GM23338 (cell line): ENCODE results near the gene POSTN. TPM values are rescaled to one million over a fixed set of nuclear protein-coding genes. Genes with fewer than 3 reads are reported as not detected.

Experiments
- ATAC-seq: fragments of 200-7000 bp; cut with Tn5 transposase; 3 replicates; pipeline ENCODE4 v1.9.1; 2020
- DNase-seq: peaks from one replicate; pipeline ENCODE4 v3.0.0-alpha.2; 2015; ENCODE audit warnings: low spot score
- H2AFZ ChIP-seq: fragments of 200-600 bp; sonication (generic); 2 replicates; pipeline ENCODE4 v1.8.0; 2016; ENCODE audit warnings: antibody characterized with exemption, mild to moderate bottlenecking, moderate library complexity
- H3F3A ChIP-seq: fragments of 200-600 bp; sonication (generic); replicated peaks from 2 replicates; pipeline ENCODE4 v1.8.0; 2017; ENCODE audit warnings: antibody characterized with exemption, mixed run types, low read depth
- H3K27ac ChIP-seq: fragments of 200-600 bp; sonication (generic); 2 replicates; pipeline ENCODE4 v1.6.1; 2016; ENCODE audit warnings: low read depth
- H3K27me3 ChIP-seq: fragments of 200-600 bp; sonication (generic); 2 replicates; pipeline ENCODE4 v1.8.0; 2016; ENCODE audit warnings: mild to moderate bottlenecking, mixed run types, moderate library complexity; ENCODE audit not compliant: insufficient read depth
- H3K36me3 ChIP-seq: fragments of 200-600 bp; sonication (generic); 2 replicates; pipeline ENCODE4 v1.8.0; 2016; ENCODE audit warnings: mild to moderate bottlenecking; ENCODE audit not compliant: insufficient read depth
- H3K4me1 ChIP-seq: fragments of 200-600 bp; sonication (generic); 2 replicates; pipeline ENCODE4 v1.8.0; 2016; ENCODE audit warnings: mild to moderate bottlenecking, moderate library complexity; ENCODE audit not compliant: insufficient read depth
- H3K4me2 ChIP-seq: fragments of 200-600 bp; sonication (generic); 2 replicates; pipeline ENCODE4 v1.7.1; 2017; ENCODE audit warnings: mixed run types
- H3K4me3 ChIP-seq: fragments of 200-600 bp; sonication (generic); 2 replicates; pipeline ENCODE4 v1.6.1; 2016; ENCODE audit warnings: mixed run types
- H3K79me2 ChIP-seq: fragments of 200-600 bp; sonication (generic); replicated peaks from 2 replicates; pipeline ENCODE4 v1.8.0; 2017; ENCODE audit warnings: mild to moderate bottlenecking; ENCODE audit not compliant: insufficient read depth
- H3K9me2 ChIP-seq: fragments of 200-600 bp; sonication (generic); 2 replicates; pipeline ENCODE4 v1.8.0; 2017; ENCODE audit not compliant: insufficient read depth
- H4K20me1 ChIP-seq: fragments of 200-600 bp; sonication (generic); replicated peaks from 2 replicates; pipeline ENCODE4 v1.8.0; 2017; ENCODE audit warnings: mild to moderate bottlenecking; ENCODE audit not compliant: insufficient read depth
- H3K27ac Mint-ChIP-seq: 2 replicates; pipeline ENCODE4 v1.8.0; 2020; ENCODE audit warnings: inconsistent platforms, mild to moderate bottlenecking, moderate library complexity, mixed read lengths
- H3K27me3 Mint-ChIP-seq: 3 replicates; pipeline ENCODE4 v1.8.0; 2022; ENCODE audit warnings: low read depth, mild to moderate bottlenecking, moderate library complexity, mixed read lengths, inconsistent platforms; ENCODE audit not compliant: insufficient read depth, poor library complexity
- H3K36me3 Mint-ChIP-seq: 3 replicates; pipeline ENCODE4 v1.8.0; 2021; ENCODE audit warnings: low read depth, mild to moderate bottlenecking, inconsistent platforms, moderate library complexity, mixed read lengths
- H3K4me1 Mint-ChIP-seq: 3 replicates; pipeline ENCODE4 v1.8.0; 2020; ENCODE audit warnings: mild to moderate bottlenecking, inconsistent platforms, mixed read lengths
- H3K4me3 Mint-ChIP-seq: 3 replicates; pipeline ENCODE4 v1.8.0; 2021; ENCODE audit warnings: moderate library complexity, mild to moderate bottlenecking, inconsistent platforms, mixed read lengths
- H3K9me3 Mint-ChIP-seq: 3 replicates; pipeline ENCODE4 v1.8.0; 2020; ENCODE audit warnings: moderate library complexity, mild to moderate bottlenecking, inconsistent platforms, mixed read lengths
- CREB1 ChIP-seq: fragments of 250-450 bp; sonication (Bioruptor Pico); IDR thresholded peaks from 2 replicates; pipeline ENCODE4 v1.5.0; 2020; ENCODE audit warnings: low read depth, mild to moderate bottlenecking, moderate library complexity
- CTCF ChIP-seq, 2 experiments: fragments of 200-600 bp in 1 of 2; sonication (generic) in 1 of 2; conservative IDR thresholded peaks; 2 replicates each; pipeline versions ENCODE4 v1.5.1 to v1.6.1; 2016 to 2017; ENCODE audit warnings: antibody characterized with exemption in 2 of 2, low read depth in 2 of 2, mild to moderate bottlenecking in 2 of 2, moderate library complexity in 1 of 2
- ETS1 ChIP-seq: IDR thresholded peaks from 2 replicates; pipeline ENCODE4 v1.6.1; 2016; ENCODE audit warnings: antibody characterized with exemption
- EZH2 ChIP-seq: fragments of 200-600 bp; sonication (generic); IDR thresholded peaks from one replicate; pipeline ENCODE4 v1.8.0; 2017; ENCODE audit warnings: antibody characterized with exemption, mild to moderate bottlenecking, low read depth; ENCODE audit not compliant: unreplicated experiment
- EZH2phosphoT487 ChIP-seq: fragments of 200-600 bp; sonication (generic); IDR thresholded peaks from one replicate; pipeline ENCODE4 v1.8.1; 2018; ENCODE audit warnings: antibody characterized with exemption; ENCODE audit not compliant: unreplicated experiment
- JUNB ChIP-seq: IDR thresholded peaks from one replicate; pipeline ENCODE4 v1.6.1; 2016; ENCODE audit warnings: antibody characterized with exemption; ENCODE audit not compliant: unreplicated experiment
- NANOG ChIP-seq: IDR thresholded peaks from 2 replicates; pipeline ENCODE4 v1.6.1; 2016; ENCODE audit warnings: antibody characterized with exemption, borderline replicate concordance
- POLR2AphosphoS5 ChIP-seq: IDR thresholded peaks from 2 replicates; pipeline ENCODE4 v1.6.1; 2016; ENCODE audit warnings: antibody characterized with exemption, low read depth
- REST ChIP-seq: IDR thresholded peaks from one replicate; pipeline ENCODE4 v1.6.1; 2018; ENCODE audit warnings: antibody characterized with exemption; ENCODE audit not compliant: unreplicated experiment
- STAT1 ChIP-seq: IDR thresholded peaks from one replicate; pipeline ENCODE4 v1.6.1; 2016; ENCODE audit warnings: antibody characterized with exemption; ENCODE audit not compliant: unreplicated experiment
- ZNF114 ChIP-seq: fragments of 250-450 bp; sonication (Bioruptor Pico); IDR thresholded peaks from 2 replicates; pipeline ENCODE4 v1.5.0; 2020; ENCODE audit warnings: mild to moderate bottlenecking, moderate library complexity
- ZNF331 ChIP-seq: fragments of 250-450 bp; sonication (Bioruptor Pico); IDR thresholded peaks from 2 replicates; pipeline ENCODE4 v1.5.0; 2020; ENCODE audit warnings: low read depth, mild to moderate bottlenecking, moderate library complexity
- ZNF462 ChIP-seq: fragments of 250-450 bp; sonication (Bioruptor Pico); IDR thresholded peaks from 2 replicates; pipeline ENCODE4 v1.5.0; 2020; ENCODE audit warnings: mild to moderate bottlenecking, moderate library complexity
- polyA plus RNA-seq: library from polyadenylated mRNA; unstranded; fragments of >200 nt; fragmentation: Nextera tagmentation; extraction: Ambion mirVana; gene quantifications from 2 replicates; pipeline ENCODE4 v1.2.1, GENCODE V29; 2016
- total RNA-seq: library from RNA; depleted of rRNA; stranded (reverse); fragments of >200 nt; shearing (Covaris generic); gene quantifications from 2 replicates; pipeline ENCODE4 v1.2.3, GENCODE V29; 2014

Gene POSTN
- total and polyA plus RNA-seq, 2 experiments from 2014 or later = 0.21 to 0.31 TPM

GRCh38 chr13:37597477-37598025 lies 1.0 kb downstream of the POSTN start (continued):
- no peak for TF ChIP-seq NANOG

- Histone ChIP-seq H3K4me2 (no peak overlapping the region), H3F3A (no peaks in the 10 kb centered on the region), H3K4me1 (peaks cover 34% of the 10 kb centered on the region), H3K36me3 (no peaks in the 10 kb centered on the region), H3K27ac (no peak overlapping the region), H3K79me2 (no peaks in the 10 kb centered on the region), H4K20me1 (no peaks in the 10 kb centered on the region), H2AFZ (no peak overlapping the region), H3K9me2 (0 out of 2 replicates have a peak, but pooled peaks cover 2% of the 10 kb centered on the region), H3K4me3 (no peak overlapping the region), H3K27me3 (no peaks in the 10 kb centered on the region)
- no peak for DNase-seq
- Mint-ChIP-seq H3K9me3 (no peaks in the 10 kb centered on the region), H3K27me3 (no peaks in the 10 kb centered on the region), H3K27ac (no peak overlapping the region), H3K4me3 (no peak overlapping the region), H3K36me3 (no peaks in the 10 kb centered on the region), H3K4me1 (peaks cover 40% of the 10 kb centered on the region)
- no peak for TF ChIP-seq ZNF114 (CRISPR knock-in tag)
- no peak for TF ChIP-seq NANOG
- no peak for TF ChIP-seq EZH2
- TF ChIP-seq ETS1 = no peak
- no peak for TF ChIP-seq STAT1
- no peak for TF ChIP-seq ZNF462 (CRISPR knock-in tag)
- no peak for TF ChIP-seq CREB1 (CRISPR knock-in tag)
- TF ChIP-seq ZNF331 (CRISPR knock-in tag) = no peak
- TF ChIP-seq POLR2AphosphoS5 = no peak
- TF ChIP-seq REST = no peak
- TF ChIP-seq JUNB = no peak
- no peak for TF ChIP-seq CTCF (conservative IDR thresholded peaks at IDR 0.05; ENCODE audit: low read depth in 2 of 2)
- TF ChIP-seq EZH2phosphoT487 = no peak
- ATAC-seq = no peak
These were observed 1.8 kb downstream of the POSTN start for GRCh38 chr13:37596805-37597204.
